Activated naive CD4-positive, alpha-beta T cell treated with anti-CD3 and anti-CD28 coated beads, Interleukin-2, amount 50 U/mL, for 24 hours (primary cell): Measurements from ENCODE around the gene PUM1.
"Not testable (repeated sequence)": the region's sequence is repeated elsewhere in the genome, so short reads cannot be mapped to it uniquely, and the experiment has no call there.

Experiments
- H3K27ac Mint-ChIP-seq: one replicate; pipeline ENCODE4 v1.8.0; 2021; ENCODE audit warnings: mild to moderate bottlenecking, mixed read lengths
- H3K27me3 Mint-ChIP-seq: one replicate; pipeline ENCODE4 v1.8.0; 2021; ENCODE audit warnings: mixed read lengths
- H3K36me3 Mint-ChIP-seq: one replicate; pipeline ENCODE4 v1.8.0; 2021; ENCODE audit warnings: mixed read lengths
- H3K4me1 Mint-ChIP-seq: one replicate; pipeline ENCODE4 v1.8.0; 2021; ENCODE audit warnings: mixed read lengths
- H3K4me3 Mint-ChIP-seq: one replicate; pipeline ENCODE4 v1.8.0; 2021; ENCODE audit warnings: mild to moderate bottlenecking, mixed read lengths
- H3K9me3 Mint-ChIP-seq: one replicate; pipeline ENCODE4 v1.8.0; 2021; ENCODE audit warnings: mixed read lengths

PUM1 gene, protein sequence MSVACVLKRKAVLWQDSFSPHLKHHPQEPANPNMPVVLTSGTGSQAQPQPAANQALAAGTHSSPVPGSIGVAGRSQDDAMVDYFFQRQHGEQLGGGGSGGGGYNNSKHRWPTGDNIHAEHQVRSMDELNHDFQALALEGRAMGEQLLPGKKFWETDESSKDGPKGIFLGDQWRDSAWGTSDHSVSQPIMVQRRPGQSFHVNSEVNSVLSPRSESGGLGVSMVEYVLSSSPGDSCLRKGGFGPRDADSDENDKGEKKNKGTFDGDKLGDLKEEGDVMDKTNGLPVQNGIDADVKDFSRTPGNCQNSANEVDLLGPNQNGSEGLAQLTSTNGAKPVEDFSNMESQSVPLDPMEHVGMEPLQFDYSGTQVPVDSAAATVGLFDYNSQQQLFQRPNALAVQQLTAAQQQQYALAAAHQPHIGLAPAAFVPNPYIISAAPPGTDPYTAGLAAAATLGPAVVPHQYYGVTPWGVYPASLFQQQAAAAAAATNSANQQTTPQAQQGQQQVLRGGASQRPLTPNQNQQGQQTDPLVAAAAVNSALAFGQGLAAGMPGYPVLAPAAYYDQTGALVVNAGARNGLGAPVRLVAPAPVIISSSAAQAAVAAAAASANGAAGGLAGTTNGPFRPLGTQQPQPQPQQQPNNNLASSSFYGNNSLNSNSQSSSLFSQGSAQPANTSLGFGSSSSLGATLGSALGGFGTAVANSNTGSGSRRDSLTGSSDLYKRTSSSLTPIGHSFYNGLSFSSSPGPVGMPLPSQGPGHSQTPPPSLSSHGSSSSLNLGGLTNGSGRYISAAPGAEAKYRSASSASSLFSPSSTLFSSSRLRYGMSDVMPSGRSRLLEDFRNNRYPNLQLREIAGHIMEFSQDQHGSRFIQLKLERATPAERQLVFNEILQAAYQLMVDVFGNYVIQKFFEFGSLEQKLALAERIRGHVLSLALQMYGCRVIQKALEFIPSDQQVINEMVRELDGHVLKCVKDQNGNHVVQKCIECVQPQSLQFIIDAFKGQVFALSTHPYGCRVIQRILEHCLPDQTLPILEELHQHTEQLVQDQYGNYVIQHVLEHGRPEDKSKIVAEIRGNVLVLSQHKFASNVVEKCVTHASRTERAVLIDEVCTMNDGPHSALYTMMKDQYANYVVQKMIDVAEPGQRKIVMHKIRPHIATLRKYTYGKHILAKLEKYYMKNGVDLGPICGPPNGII

GRCh38 chr1:31065310-31066217 lies at the start of gene PUM1:
Gene PUM1, minus strand, starts transcription at chr1:31065717. Its CDS starts 6,151 bp downstream, at chr1:31059566.
- Mint-ChIP-seq H3K4me1 (peaks cover 25% of the 10 kb centered on the region), H3K4me3 (peak within 1 kb of the TSS; percentile 99), H3K9me3 (no peaks in the 10 kb centered on the region), H3K36me3 (peaks cover 5% of the 10 kb centered on the region), H3K27ac (peak within 1 kb of the TSS; percentile 98), H3K27me3 (no peaks in the 10 kb centered on the region)

- Mint-ChIP-seq H3K9me3 (no peaks in the 10 kb centered on the region), H3K36me3 (no peaks in the 10 kb centered on the region), H3K4me3 (no peak overlapping the region), H3K27ac (no peak overlapping the region), H3K4me1 (no peaks in the 10 kb centered on the region), H3K27me3 (peaks cover 2% of the 10 kb centered on the region)
These were observed 46.9 kb upstream of the PUM1 start for GRCh38 chr1:31112266-31112935.

GRCh38 chr1:31111290-31111951 lies 45.9 kb upstream of the PUM1 start:
- Mint-ChIP-seq H3K4me3 (no peak overlapping the region), H3K9me3 (no peaks in the 10 kb centered on the region), H3K36me3 (no peaks in the 10 kb centered on the region), H3K27me3 (peaks cover 2% of the 10 kb centered on the region), H3K4me1 (no peaks in the 10 kb centered on the region), H3K27ac (no peak overlapping the region)

DNA sequence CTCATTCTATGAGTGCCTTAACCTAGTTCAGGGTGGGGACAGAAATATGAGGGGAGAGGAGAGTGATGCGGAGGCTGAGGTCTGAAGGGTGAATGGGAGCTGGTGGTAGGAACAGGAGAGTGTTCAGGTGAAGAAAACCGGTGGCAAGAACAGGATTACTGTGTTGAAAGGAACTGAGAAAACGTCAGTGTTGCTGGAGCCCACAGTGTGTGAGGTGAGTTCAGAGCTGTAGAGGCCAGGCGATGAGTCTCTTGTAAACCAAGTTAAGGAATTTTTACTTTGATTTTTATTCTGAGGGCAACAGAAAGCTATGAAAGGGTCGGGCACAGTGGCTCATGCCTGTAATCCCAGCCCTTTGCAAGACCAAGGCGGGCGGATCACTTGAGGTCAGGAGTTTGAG lies 45.3 kb upstream of the PUM1 start:
- H3K4me1 Mint-ChIP-seq: no peaks in the 10 kb centered on the region
- peaks cover 2% of the 10 kb centered on the region for H3K27me3 Mint-ChIP-seq
- H3K4me3 Mint-ChIP-seq: no peak overlapping the region
- H3K27ac Mint-ChIP-seq: no peak overlapping the region
- H3K36me3 Mint-ChIP-seq: no peaks in the 10 kb centered on the region
- no peaks in the 10 kb centered on the region for H3K9me3 Mint-ChIP-seq

DNA sequence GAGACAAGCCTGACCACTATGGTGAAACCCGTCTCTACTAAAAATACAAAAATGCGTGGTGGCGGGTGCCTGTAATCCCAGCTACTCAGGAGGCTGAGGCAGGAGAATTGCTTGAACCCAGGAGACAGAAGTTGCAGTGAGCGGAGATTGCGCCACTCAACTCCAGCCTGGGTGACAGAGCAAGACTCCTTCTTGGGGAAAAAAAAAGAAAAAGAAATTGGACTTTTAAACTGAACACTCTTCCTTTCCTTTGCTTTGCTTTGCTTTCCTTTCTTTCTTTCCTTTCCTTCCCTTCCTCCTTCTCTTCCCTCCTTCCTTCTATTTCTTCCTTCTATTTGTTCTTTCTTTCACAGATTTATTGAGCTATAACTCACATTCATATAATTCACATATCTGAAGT lies 43.3 kb upstream of the PUM1 start:
- H3K27ac Mint-ChIP-seq: peak overlapping the region; percentile 4
- no peaks in the 10 kb centered on the region for H3K27me3 Mint-ChIP-seq
- H3K4me3 Mint-ChIP-seq: no peak overlapping the region
- no peaks in the 10 kb centered on the region for H3K4me1 Mint-ChIP-seq
- H3K9me3 Mint-ChIP-seq: no peaks in the 10 kb centered on the region
- no peaks in the 10 kb centered on the region for H3K36me3 Mint-ChIP-seq

GRCh38 chr1:31105646-31106045 lies 40.1 kb upstream of the PUM1 start:
- no peaks in the 10 kb centered on the region for H3K9me3 Mint-ChIP-seq
- no peaks in the 10 kb centered on the region for H3K27me3 Mint-ChIP-seq
- H3K4me1 Mint-ChIP-seq: no peaks in the 10 kb centered on the region
- no peaks in the 10 kb centered on the region for H3K36me3 Mint-ChIP-seq
- no peak overlapping the region for H3K27ac Mint-ChIP-seq
- no peak overlapping the region for H3K4me3 Mint-ChIP-seq

GRCh38 chr1:31102501-31102950 lies 37.0 kb upstream of the PUM1 start:
- Mint-ChIP-seq H3K9me3 (no peaks in the 10 kb centered on the region), H3K27ac (no peak overlapping the region), H3K4me1 (no peaks in the 10 kb centered on the region), H3K27me3 (no peaks in the 10 kb centered on the region), H3K4me3 (no peak overlapping the region), H3K36me3 (no peaks in the 10 kb centered on the region)

GRCh38 chr1:31101147-31101502 lies 35.6 kb upstream of the PUM1 start:
- Mint-ChIP-seq H3K27ac (no peak overlapping the region), H3K4me1 (no peaks in the 10 kb centered on the region), H3K27me3 (no peaks in the 10 kb centered on the region), H3K9me3 (no peaks in the 10 kb centered on the region), H3K4me3 (no peak overlapping the region), H3K36me3 (no peaks in the 10 kb centered on the region)

DNA sequence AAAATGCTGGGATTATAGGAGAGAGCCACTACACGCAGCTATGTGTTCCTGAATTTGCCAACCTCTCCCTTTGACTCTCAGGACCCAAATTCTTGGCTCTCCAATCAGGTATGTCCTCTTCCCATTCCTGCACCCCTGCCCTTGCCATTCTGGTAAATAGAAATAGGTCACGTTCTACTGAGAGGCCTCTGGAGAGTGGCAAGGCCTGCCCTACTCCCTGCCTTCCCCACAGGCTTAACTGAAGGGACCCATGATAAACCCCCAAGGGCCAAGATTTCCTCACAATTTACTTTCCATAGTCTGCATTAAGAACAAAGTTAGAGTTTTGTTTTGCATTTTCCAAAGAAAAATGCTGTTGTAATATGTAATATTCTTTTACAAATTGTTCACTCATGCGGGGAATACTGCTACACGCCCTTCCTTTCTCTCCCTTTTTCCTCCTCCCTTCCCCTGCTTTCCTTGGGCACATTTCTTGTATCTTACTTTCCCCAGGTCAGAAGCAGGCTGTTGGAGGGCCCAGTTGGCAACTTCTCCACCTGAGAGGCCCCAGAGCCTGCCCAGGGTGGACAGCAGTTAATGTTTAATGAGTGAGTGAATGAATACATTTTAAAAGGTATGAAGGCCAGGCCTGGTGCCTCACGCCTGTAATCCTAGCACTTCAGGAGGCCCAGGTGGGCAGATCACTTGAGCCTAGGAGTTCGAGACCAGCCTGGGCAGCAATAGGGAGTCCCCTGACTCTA lies 33.9 kb upstream of the PUM1 start:
- Mint-ChIP-seq H3K27ac (no peak overlapping the region), H3K4me1 (no peaks in the 10 kb centered on the region), H3K27me3 (no peaks in the 10 kb centered on the region), H3K4me3 (no peak overlapping the region), H3K36me3 (no peaks in the 10 kb centered on the region), H3K9me3 (no peaks in the 10 kb centered on the region)

- Mint-ChIP-seq H3K4me3 (no peak overlapping the region), H3K27me3 (no peaks in the 10 kb centered on the region), H3K9me3 (no peaks in the 10 kb centered on the region), H3K36me3 (no peaks in the 10 kb centered on the region), H3K4me1 (no peaks in the 10 kb centered on the region), H3K27ac (no peak overlapping the region)
These were observed 30.5 kb upstream of the PUM1 start for GRCh38 chr1:31095985-31096384.

GRCh38 chr1:31095298-31095981 lies 29.9 kb upstream of the PUM1 start:
- no peaks in the 10 kb centered on the region for H3K27me3 Mint-ChIP-seq
- H3K36me3 Mint-ChIP-seq: no peaks in the 10 kb centered on the region
- H3K27ac Mint-ChIP-seq: no peak overlapping the region
- H3K4me3 Mint-ChIP-seq: no peak overlapping the region
- no peaks in the 10 kb centered on the region for H3K4me1 Mint-ChIP-seq
- no peaks in the 10 kb centered on the region for H3K9me3 Mint-ChIP-seq

GRCh38 chr1:31088081-31088480 lies 22.6 kb upstream of the PUM1 start:
- not testable (repeated sequence) for H3K27ac Mint-ChIP-seq, H3K4me1 Mint-ChIP-seq, H3K27me3 Mint-ChIP-seq, H3K9me3 Mint-ChIP-seq, H3K4me3 Mint-ChIP-seq, H3K36me3 Mint-ChIP-seq
